GM18505 (cell line): ENCODE results near the gene UBA3.

Experiments used
- ATAC-seq: cut with Tn5 transposase; IDR thresholded peaks from one replicate; pipeline ENCODE4 v1.9.1; 2021; ENCODE audit not compliant: unreplicated experiment
- POLR2A ChIP-seq: IDR thresholded peaks from 4 replicates; pipeline ENCODE4 v1.6.1; 2011; ENCODE audit warnings: borderline replicate concordance; ENCODE audit not compliant: insufficient read depth, insufficient read length; ENCODE audit errors: extremely low read depth

Gene UBA3

DNA sequence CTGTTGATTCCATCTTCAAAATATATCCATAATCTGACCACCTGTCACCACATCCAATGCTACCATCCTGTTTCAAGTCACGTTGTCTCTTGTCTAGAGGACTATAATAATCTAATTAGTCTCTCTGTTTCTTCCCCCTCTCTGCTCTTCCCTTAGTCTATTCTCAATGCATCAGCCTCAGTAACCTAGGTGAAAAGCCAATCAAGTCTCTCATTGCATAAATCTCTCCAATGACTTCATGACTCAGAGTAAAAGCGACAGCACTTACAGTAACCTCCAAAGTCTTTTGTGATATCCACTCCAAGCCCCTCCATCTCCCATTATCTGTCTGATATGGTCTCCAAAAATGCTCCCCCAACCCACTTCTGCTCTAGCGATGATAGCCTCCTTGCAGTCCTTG, 7.2 kb downstream of the UBA3 start:
- TF ChIP-seq POLR2A, result no peak
- ATAC-seq, result no peak

GRCh38 chr3:69066121-69066520, 14.0 kb downstream of the UBA3 start:
- no peak for ATAC-seq
- no peak for TF ChIP-seq POLR2A

DNA sequence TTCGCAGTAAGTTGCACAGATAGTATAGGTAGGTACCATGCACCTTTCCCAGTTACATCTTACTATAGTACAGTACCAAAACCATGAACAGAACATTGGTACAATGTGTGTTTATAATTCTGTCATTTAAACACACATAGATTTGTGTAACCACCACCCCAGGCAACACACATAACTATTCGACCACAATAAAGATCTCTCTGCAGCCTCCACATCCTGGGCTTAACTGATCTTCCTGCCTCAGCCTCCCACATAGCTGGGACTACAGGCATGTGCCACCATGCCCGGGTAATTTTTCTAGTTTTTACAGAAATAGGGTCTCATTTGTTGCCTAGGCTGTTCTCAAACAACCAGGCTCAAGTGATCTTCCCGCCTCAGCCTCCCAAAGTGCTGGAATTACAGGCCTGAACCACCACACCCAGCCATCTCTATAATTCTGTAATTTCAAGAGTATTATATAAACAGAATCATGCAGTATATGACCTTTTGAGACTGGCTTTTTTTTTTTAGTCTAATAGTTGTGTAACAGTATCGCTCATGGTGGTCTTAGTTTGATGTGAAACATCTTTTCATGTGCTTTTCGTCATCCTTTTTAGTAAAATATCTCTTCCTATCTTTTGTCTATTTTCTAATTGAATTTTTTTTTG, 14.7 kb downstream of the UBA3 start:
- ATAC-seq, result no peak
- TF ChIP-seq POLR2A, result no peak

DNA sequence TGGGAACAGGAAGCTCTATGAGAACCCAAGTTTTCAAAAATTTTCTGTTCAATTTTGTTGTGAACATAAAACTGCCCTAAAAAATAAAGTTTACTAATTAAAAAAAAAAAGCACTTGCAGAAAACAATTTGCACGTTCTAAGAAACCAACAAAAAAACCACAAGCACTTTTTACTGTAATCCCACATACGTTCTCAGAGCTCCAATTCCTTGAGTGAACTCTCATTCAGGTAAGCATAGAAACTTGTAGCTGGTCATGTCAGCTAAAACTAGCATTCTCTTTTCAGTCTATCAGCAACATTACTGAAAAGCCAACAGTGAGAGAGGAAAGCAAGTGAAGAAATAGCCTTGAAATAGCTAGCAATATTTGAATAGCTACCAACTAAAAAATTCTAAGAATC, 16.5 kb downstream of the UBA3 start:
- no peak for ATAC-seq
- TF ChIP-seq POLR2A, result no peak

DNA sequence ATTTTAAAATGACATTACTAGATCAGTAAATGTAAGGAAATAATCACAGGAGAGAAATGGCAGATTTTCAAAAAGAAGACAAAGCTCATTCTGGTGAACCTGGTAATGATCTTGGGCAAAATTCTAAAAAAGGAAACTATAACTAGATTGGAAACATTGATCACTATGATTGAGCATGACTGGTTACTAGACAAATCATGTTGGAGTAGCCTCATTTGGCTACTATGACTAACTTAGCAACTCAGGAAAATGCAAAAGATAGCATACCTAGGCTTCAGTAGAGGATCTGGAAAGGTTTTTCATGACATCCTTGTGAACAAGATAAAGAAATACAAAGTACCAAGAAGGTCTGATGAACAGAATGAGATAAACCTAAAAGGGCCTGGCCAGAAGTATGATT, 20.5 kb downstream of the UBA3 start:
- TF ChIP-seq POLR2A, result no peak
- no peak for ATAC-seq

GRCh38 chr3:69058947-69059224, 21.3 kb downstream of the UBA3 start:
- no peak for ATAC-seq
- no peak for TF ChIP-seq POLR2A

DNA sequence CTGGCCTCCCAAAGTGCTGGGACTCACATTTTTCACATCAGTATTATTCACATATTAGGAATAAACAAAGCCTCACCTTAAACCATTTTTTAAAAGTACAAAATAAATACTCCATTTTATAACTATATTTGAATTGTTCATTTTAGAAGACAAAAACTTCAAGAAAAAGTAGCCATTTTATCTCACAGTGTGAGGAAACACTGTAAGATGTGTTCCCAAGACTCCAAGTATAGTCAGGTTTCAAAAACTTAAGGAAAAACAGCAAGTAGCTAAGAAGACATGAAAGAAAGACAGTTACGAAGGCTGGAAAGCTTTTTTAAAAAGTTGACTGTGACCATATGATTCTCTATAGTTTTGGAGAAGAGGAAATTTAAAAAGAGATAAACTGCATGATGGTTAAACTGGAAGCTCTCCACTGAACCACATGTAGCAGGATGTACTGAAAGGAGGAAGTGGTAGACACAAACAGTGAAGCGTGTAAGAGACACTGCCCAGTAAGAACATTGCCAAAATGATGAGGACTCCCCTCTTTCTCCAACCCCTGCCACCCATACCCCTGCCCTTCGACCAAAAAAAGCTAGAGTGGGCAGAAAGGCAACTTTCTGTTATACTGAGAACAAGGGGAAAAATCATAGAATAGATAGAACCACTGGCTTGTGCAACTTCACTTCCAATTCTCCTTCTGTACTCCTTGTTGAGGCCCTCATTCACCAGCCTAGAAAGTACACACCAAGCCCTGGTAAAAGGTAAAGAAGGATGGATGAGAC, 21.8 kb downstream of the UBA3 start:
- peak; percentile 99 for ATAC-seq

GRCh38 chr3:69052472-69052898, 27.7 kb downstream of the UBA3 start:
- no peak for ATAC-seq
- TF ChIP-seq POLR2A, result no peak

More for the DNA sequence above, 21.8 kb downstream of the UBA3 start:
- TF ChIP-seq POLR2A, result no peak

- TF ChIP-seq POLR2A, result peak; percentile 78
- peak; percentile 92 for ATAC-seq
Measured at GRCh38 chr3:69051756-69052471, 28.3 kb downstream of the UBA3 start, which contains the start of gene TMF1. Gene TMF1, minus strand, starts transcription at chr3:69052333. Its CDS starts 247 bp downstream, at chr3:69052086.

DNA sequence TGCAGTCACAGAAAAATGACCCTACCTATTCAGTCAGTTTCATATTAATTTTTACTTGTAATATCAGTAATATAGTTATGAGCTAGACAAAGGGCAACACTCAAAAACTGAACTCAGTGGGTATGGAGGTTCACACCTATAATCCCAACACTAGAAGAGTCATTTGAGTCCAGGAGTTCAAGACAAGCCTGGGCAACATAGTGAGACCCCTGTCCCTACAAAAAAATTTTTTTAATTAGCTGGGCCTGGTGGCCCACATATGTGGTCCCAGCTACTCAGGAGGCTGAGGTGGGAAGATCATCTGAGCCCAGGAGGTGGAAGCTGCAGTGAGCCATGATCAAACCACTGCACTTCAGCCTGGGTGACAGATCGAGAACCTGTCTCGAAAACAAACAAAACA, 31.2 kb downstream of the UBA3 start:
- TF ChIP-seq POLR2A, result no peak
- no peak for ATAC-seq

GRCh38 chr3:69044608-69045007, 35.6 kb downstream of the UBA3 start:
- no peak for ATAC-seq
- TF ChIP-seq POLR2A, result no peak

DNA sequence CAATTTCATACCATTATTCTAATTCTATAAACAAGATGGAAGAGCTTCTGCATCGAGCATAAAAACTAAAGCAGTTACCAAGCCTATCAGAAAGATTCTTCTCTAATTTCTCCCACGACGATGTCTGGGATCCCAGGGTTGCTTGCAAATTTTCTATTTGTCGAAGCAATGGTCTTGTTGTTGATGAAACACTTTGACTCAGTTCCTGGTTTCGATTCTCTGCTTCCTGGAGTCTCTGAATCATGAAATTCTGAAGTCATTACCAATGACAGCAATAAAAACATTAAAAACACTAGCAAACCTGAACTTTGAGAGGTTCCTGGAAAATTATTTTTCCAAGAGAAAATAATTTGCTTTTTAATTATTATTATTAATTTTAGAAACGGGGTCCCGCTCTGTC, 46.7 kb downstream of the UBA3 start:
- TF ChIP-seq POLR2A, result no peak
- ATAC-seq, result no peak

- no peak for TF ChIP-seq POLR2A
Measured at GRCh38 chr3:69032737-69033136, 47.4 kb downstream of the UBA3 start.

GRCh38 chr3:69032142-69032541, 48.0 kb downstream of the UBA3 start:
- ATAC-seq, result no peak
- TF ChIP-seq POLR2A, result no peak

More at GRCh38 chr3:69032737-69033136, 47.4 kb downstream of the UBA3 start:
- no peak for ATAC-seq
